MM.1S (cell line): Measurements from ENCODE around the gene COL18A1.

Source experiments
- EZH2 ChIP-seq: fragments of 300-600 bp; sonication (generic); optimal IDR thresholded peaks from 2 replicates; pipeline ENCODE3; 2017; ENCODE audit warnings: low read depth, mild to moderate bottlenecking, antibody characterized with exemption, low read length, mixed read lengths
- TF ChIP-seq, protein P1 (sequence below): fragments of 300-600 bp; sonication (generic); IDR thresholded peaks from 2 replicates; pipeline ENCODE4 v1.5.1; 2016; ENCODE audit warnings: antibody characterized with exemption, low read length, mixed read lengths

DNA sequence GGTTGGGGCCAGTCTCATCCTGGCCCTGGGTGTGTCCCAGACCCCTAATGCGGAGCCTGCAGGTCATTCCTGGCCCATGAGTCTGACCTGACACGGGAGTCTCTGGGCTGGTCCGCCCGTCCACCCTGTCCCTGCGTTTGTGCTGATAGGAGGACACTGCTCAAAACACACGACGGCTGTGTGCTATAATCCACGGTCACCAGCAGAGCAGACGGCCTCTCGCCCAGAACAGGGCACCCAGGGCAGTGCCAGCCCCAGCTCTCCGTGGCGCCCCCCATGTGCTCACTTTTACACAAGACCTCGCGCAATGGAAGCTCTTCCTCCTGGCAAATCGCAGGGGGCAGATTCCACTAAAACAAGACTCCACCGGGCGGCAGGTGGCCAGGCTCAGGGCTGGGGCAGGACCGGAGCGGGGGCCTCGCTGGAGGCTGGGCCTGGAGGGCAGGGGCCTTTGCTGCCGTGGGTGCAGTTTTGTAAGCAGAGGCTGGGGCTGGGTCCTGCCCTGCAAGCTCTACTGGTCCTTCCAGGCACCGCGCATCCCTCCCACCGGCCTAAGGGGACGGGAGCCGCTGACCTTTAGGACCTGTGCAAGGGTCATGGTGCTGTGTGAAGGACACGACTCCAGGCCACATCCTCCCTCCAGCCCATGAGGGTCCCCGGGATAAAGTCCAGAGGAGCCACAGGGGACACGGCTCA lies 147.9 kb downstream of the COL18A1 start:
- TF ChIP-seq, protein P1, sequence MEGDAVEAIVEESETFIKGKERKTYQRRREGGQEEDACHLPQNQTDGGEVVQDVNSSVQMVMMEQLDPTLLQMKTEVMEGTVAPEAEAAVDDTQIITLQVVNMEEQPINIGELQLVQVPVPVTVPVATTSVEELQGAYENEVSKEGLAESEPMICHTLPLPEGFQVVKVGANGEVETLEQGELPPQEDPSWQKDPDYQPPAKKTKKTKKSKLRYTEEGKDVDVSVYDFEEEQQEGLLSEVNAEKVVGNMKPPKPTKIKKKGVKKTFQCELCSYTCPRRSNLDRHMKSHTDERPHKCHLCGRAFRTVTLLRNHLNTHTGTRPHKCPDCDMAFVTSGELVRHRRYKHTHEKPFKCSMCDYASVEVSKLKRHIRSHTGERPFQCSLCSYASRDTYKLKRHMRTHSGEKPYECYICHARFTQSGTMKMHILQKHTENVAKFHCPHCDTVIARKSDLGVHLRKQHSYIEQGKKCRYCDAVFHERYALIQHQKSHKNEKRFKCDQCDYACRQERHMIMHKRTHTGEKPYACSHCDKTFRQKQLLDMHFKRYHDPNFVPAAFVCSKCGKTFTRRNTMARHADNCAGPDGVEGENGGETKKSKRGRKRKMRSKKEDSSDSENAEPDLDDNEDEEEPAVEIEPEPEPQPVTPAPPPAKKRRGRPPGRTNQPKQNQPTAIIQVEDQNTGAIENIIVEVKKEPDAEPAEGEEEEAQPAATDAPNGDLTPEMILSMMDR, result no peak
- TF ChIP-seq EZH2, result no peak
